Hepatocyte (in vitro differentiated cells): Measurements from ENCODE around the gene CACNA2D4. TPM values are rescaled to one million over a fixed set of nuclear protein-coding genes. Genes with fewer than 3 reads are reported as not detected.

Experiments used
- DNase-seq: peaks from one replicate; pipeline ENCODE4 v3.0.0-alpha.2; 2016; ENCODE audit warnings: low spot score
- H2AFZ ChIP-seq: fragments of 200-600 bp; sonication (generic); 2 replicates; pipeline ENCODE4 v1.6.0; 2016; ENCODE audit warnings: antibody characterized with exemption, mild to moderate bottlenecking
- H3K27ac ChIP-seq: fragments of 200-600 bp; sonication (generic); 2 replicates; pipeline ENCODE4 v1.5.1; 2016; ENCODE audit warnings: mild to moderate bottlenecking
- H3K27me3 ChIP-seq: fragments of 200-600 bp; sonication (generic); 2 replicates; pipeline ENCODE4 v1.6.1; 2016
- H3K36me3 ChIP-seq: fragments of 200-600 bp; sonication (generic); replicated peaks from 2 replicates; pipeline ENCODE4 v1.5.1; 2016; ENCODE audit warnings: low read depth; ENCODE audit not compliant: insufficient read depth
- H3K4me1 ChIP-seq: fragments of 200-600 bp; sonication (generic); 2 replicates; pipeline ENCODE4 v1.5.1; 2016; ENCODE audit warnings: mild to moderate bottlenecking, moderate library complexity; ENCODE audit not compliant: insufficient read depth
- H3K4me2 ChIP-seq: fragments of 200-600 bp; sonication (generic); 2 replicates; pipeline ENCODE4 v1.6.0; 2016
- H3K4me3 ChIP-seq: fragments of 200-600 bp; sonication (generic); 2 replicates; pipeline ENCODE4 v1.5.1; 2016; ENCODE audit warnings: mild to moderate bottlenecking
- H3K79me2 ChIP-seq: fragments of 200-600 bp; sonication (generic); 2 replicates; pipeline ENCODE4 v1.6.0; 2017; ENCODE audit warnings: mild to moderate bottlenecking
- H3K9me2 ChIP-seq: fragments of 200-600 bp; sonication (generic); replicated peaks from 2 replicates; pipeline ENCODE4 v1.6.0; 2017; ENCODE audit warnings: mild to moderate bottlenecking; ENCODE audit not compliant: insufficient read depth
- H3K9me3 ChIP-seq: fragments of 200-600 bp; sonication (generic); 2 replicates; pipeline ENCODE4 v1.5.1; 2016; ENCODE audit warnings: low read depth, mild to moderate bottlenecking
- H4K20me1 ChIP-seq: fragments of 200-600 bp; sonication (generic); 2 replicates; pipeline ENCODE4 v1.6.0; 2016; ENCODE audit warnings: mild to moderate bottlenecking; ENCODE audit not compliant: insufficient read depth, poor library complexity, severe bottlenecking
- EZH2 ChIP-seq: fragments of 200-600 bp; sonication (generic); IDR thresholded peaks from 2 replicates; pipeline ENCODE4 v1.6.1; 2016; ENCODE audit warnings: antibody characterized with exemption, mild to moderate bottlenecking, borderline replicate concordance
- EZH2phosphoT487 ChIP-seq: fragments of 200-600 bp; sonication (generic); IDR thresholded peaks from one replicate; pipeline ENCODE4 v1.6.1; 2018; ENCODE audit warnings: antibody characterized with exemption, mild to moderate bottlenecking, low read depth, moderate library complexity; ENCODE audit not compliant: unreplicated experiment, severe bottlenecking
- WGBS: methylation state at CpG from one replicate; pipeline ENCODE4 v1.1.6; 2016; ENCODE audit warnings: low lambda C conversion rate; ENCODE audit errors: missing lambda C conversion rate; 5-methylcytosine and 5-hydroxymethylcytosine counted together
- polyA plus RNA-seq: library from polyadenylated mRNA; unstranded; fragments of >200 nt; fragmentation: Nextera tagmentation; extraction: Ambion mirVana; gene quantifications from 2 replicates; pipeline ENCODE4 v1.2.1, GENCODE V29; 2016
- total RNA-seq: library from RNA; depleted of rRNA; stranded (reverse); fragments of >200 nt; gene quantifications from 2 replicates; pipeline ENCODE4 v1.2.3, GENCODE V29; 2014
- TF ChIP-seq, protein P1 (sequence below): fragments of 200-600 bp; sonication (generic); IDR thresholded peaks from 2 replicates; pipeline ENCODE4 v1.5.1; 2016; ENCODE audit warnings: antibody characterized with exemption, mild to moderate bottlenecking; ENCODE audit not compliant: poor library complexity

Gene CACNA2D4
- total and polyA plus RNA-seq, 2 experiments from 2014 or later, result 1.3 to 2.1 TPM

DNA sequence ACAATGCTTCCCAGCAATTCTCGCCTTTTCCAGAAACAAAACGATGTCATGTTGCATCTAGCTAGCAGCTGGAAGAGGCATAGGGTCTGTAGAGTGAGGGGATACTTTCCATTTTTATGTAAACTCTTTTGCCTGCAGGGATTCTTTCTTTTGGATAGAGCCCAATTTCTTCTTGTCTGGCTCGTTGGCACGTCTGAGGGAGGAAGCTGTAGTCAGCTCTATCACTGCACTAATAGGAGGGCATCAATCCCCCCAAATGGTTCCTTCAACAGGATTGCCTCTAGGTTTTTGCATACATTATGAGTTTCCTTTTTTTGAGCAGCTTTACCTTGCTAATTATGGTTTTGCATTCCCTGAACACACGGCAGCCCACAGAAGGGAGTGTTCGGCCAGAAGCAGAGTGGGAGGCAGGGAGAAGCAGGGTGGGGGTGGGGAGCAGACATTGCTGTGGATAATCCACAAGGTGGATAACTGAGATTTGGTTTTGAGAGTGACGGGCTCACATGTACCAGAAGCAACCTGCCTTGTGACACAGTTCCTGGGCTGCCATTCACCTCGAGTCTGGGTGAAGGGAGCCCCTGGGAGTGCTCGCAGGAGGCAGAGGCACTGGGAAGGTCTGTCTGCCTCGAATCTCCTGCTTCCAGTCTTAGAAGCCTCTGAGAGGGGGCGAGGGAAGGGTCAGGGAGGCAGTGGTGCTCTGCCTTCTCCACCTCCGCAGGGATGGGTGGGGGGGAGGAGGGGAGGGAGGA, 73.6 kb downstream of the CACNA2D4 start:
- Histone ChIP-seq H3K9me3 (no peaks in the 10 kb centered on the region), H3K4me2 (no peak overlapping the region), H3K27ac (no peak overlapping the region), H4K20me1 (no peaks in the 10 kb centered on the region), H3K27me3 (no peaks in the 10 kb centered on the region), H3K4me3 (no peak overlapping the region), H3K9me2 (no peaks in the 10 kb centered on the region), H3K36me3 (no peaks in the 10 kb centered on the region), H3K79me2 (no peaks in the 10 kb centered on the region), H3K4me1 (no peaks in the 10 kb centered on the region), H2AFZ (no peak overlapping the region)
- 61% methylated on average over 11 of the region's 12 CpGs for WGBS
- TF ChIP-seq EZH2phosphoT487 (no peak), EZH2 (no peak)
- TF ChIP-seq, protein P1, sequence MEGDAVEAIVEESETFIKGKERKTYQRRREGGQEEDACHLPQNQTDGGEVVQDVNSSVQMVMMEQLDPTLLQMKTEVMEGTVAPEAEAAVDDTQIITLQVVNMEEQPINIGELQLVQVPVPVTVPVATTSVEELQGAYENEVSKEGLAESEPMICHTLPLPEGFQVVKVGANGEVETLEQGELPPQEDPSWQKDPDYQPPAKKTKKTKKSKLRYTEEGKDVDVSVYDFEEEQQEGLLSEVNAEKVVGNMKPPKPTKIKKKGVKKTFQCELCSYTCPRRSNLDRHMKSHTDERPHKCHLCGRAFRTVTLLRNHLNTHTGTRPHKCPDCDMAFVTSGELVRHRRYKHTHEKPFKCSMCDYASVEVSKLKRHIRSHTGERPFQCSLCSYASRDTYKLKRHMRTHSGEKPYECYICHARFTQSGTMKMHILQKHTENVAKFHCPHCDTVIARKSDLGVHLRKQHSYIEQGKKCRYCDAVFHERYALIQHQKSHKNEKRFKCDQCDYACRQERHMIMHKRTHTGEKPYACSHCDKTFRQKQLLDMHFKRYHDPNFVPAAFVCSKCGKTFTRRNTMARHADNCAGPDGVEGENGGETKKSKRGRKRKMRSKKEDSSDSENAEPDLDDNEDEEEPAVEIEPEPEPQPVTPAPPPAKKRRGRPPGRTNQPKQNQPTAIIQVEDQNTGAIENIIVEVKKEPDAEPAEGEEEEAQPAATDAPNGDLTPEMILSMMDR, result no peak
- DNase-seq, result no peak

DNA sequence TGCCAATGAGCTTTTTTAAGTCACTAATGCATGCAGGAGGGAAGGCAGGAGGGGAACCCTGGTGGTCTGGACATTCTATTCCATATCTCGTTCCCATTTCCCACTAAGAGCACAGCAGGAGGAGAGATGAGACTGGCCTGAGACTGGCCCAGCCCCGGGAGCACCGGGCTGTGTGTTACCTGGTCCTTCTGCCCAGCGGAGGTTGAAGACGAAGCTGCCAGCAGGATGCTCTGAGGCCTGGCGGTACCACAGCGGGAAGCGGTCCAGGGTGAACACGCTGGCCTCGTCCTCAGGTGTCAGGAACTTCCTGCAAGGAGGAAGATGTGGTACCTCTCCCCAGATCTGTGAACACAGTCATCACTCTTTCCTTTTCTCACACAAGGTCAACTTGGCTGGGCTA, 74.2 kb downstream of the CACNA2D4 start:
- no peaks in the 10 kb centered on the region for H4K20me1 ChIP-seq
- no peaks in the 10 kb centered on the region for H3K9me2 ChIP-seq
- no peaks in the 10 kb centered on the region for H3K27me3 ChIP-seq
- no peaks in the 10 kb centered on the region for H3K4me1 ChIP-seq
- H3K9me3 ChIP-seq, result no peaks in the 10 kb centered on the region
- WGBS, result 73% methylated on average over 10 of the region's 10 CpGs
- H3K36me3 ChIP-seq, result no peaks in the 10 kb centered on the region
- DNase-seq, result no peak
- TF ChIP-seq EZH2phosphoT487, result no peak
- no peak for TF ChIP-seq EZH2
- TF ChIP-seq, protein P1, result no peak
- no peak overlapping the region for H3K27ac ChIP-seq
- no peak overlapping the region for H3K4me2 ChIP-seq
- H2AFZ ChIP-seq, result no peak overlapping the region
- no peaks in the 10 kb centered on the region for H3K79me2 ChIP-seq
- H3K4me3 ChIP-seq, result no peak overlapping the region

DNA sequence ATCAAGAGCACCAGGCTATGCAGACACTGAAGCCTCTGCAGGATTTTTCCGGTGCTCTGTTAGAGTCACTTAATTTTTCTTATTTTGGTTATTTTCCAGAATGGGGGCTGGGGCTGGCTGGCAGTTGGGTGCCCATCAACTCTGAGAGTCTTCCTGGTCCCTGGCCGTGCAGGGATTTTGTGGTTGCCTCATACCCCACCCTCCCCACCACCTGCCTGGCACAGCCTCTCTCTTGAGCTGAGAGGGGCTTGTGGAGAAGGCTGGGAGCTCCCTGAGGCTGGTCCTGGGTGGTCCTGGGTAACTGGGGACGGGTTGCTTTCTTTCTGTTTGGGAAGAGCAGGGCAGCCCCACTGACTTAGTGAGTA, 74.8 kb downstream of the CACNA2D4 start:
- no peaks in the 10 kb centered on the region for H3K27me3 ChIP-seq
- no peaks in the 10 kb centered on the region for H3K9me3 ChIP-seq
- H3K4me2 ChIP-seq, result no peak overlapping the region
- H3K79me2 ChIP-seq, result no peaks in the 10 kb centered on the region
- TF ChIP-seq, protein P1, result no peak
- TF ChIP-seq EZH2phosphoT487 (no peak), EZH2 (no peak)
- H4K20me1 ChIP-seq, result no peaks in the 10 kb centered on the region
- no peak overlapping the region for H2AFZ ChIP-seq
- no peak overlapping the region for H3K27ac ChIP-seq
- no peaks in the 10 kb centered on the region for H3K36me3 ChIP-seq
- DNase-seq, result no peak
- H3K9me2 ChIP-seq, result no peaks in the 10 kb centered on the region
- 78% methylated on average over 3 of the region's 3 CpGs for WGBS
- H3K4me1 ChIP-seq, result no peaks in the 10 kb centered on the region
- H3K4me3 ChIP-seq, result no peak overlapping the region
